ENCODE measurements around the gene TMIE. TPM values are rescaled to one million over a fixed set of nuclear protein-coding genes. Genes with fewer than 3 reads are reported as not detected.

TMIE gene
- total and polyA plus RNA-seq, 2 of the 4 experiments (the other 2 are of a cell fraction): 0.12 TPM; not detected in 1

GRCh38 chr3:46713050-46713897, 12.1 kb downstream of the TMIE start:
- intact Hi-C loops (cut with micrococcal nuclease) (no loop called here), dilution Hi-C loops (cut with HindIII; ENCODE audit: low sequenced_read_pairs, unreplicated experiment) (no loop called here), in situ Hi-C loops (cut with MboI; ENCODE audit: low sequenced_read_pairs) (loop anchor here (25.0 kb wide), 1 partner anchor 649 kb away; no protein-coding TSS in a partner anchor)
- Histone ChIP-seq H2BK5ac (ENCODE audit: low read depth, low read length, poor library complexity, severe bottlenecking) (no peak overlapping the region), H2BK20ac (ENCODE audit: low read depth, low read length) (no peak overlapping the region), H4K91ac (ENCODE audit: insufficient read depth, low read depth, low read length) (no peak overlapping the region), H2BK15ac (ENCODE audit: low read depth, low read length) (no peak overlapping the region), H2AK9ac (replicated peaks; ENCODE audit: low read depth, low read length, poor library complexity) (no peak overlapping the region), H3K27me3 (ENCODE audit: control insufficient read depth, insufficient read depth, low read length) (peaks cover 40% of the 10 kb centered on the region), H3K36me3 (ENCODE audit: control insufficient read depth, insufficient read depth, low read length) (no peaks in the 10 kb centered on the region), H3K4me1 (ENCODE audit: control insufficient read depth, insufficient read depth, low read length) (no peaks in the 10 kb centered on the region), H4K20me1 (ENCODE audit: insufficient read depth, low read length) (no peaks in the 10 kb centered on the region), H2BK120ac (ENCODE audit: low read depth, low read length) (no peak overlapping the region), H2AFZ (replicated peaks; ENCODE audit: low read length, poor library complexity) (peak overlapping the region; percentile 44), H2AK5ac (ENCODE audit: low read depth, low read length) (no peak overlapping the region), H3K18ac (ENCODE audit: low read depth, low read length) (no peak overlapping the region), H3K56ac (ENCODE audit: extremely low read depth, insufficient read depth, low read length) (no peak overlapping the region), H3K9me1 (ENCODE audit: insufficient read depth, low read length) (no peaks in the 10 kb centered on the region), H3K14ac (replicated peaks; ENCODE audit: low read depth, low read length) (no peak overlapping the region), H3K9ac (ENCODE audit: low read depth, low read length) (no peak overlapping the region), H3K27ac (ENCODE audit: insufficient read depth, low read length) (no peak overlapping the region), H4K8ac (ENCODE audit: low read depth in 2 of 2, low read length in 2 of 2) (no peak overlapping the region), H4K5ac (ENCODE audit: low read depth, low read length) (no peak overlapping the region), H3K9me3 (ENCODE audit: control insufficient read depth, insufficient read depth, low read length) (no peaks in the 10 kb centered on the region), H3K4ac (ENCODE audit: low read depth, low read length) (no peak overlapping the region), H3K79me1 (ENCODE audit: low read depth in 1 of 2, low read length in 2 of 2) (no peaks in the 10 kb centered on the region), H3K4me2 (ENCODE audit: low read depth, low read length) (no peak overlapping the region), H3K4me3 (ENCODE audit: insufficient read depth, low read depth, low read length) (no peak overlapping the region), H3K23ac (ENCODE audit: low read depth, low read length) (no peak overlapping the region)
- no TSS peak for BruUV-seq (replicated peaks)
- WGBS, 2 experiments (ENCODE audit: extremely low coverage in 2 of 2, insufficient read length in 1 of 2): 88% methylated on average over 3 of the region's 14 CpGs; no CpG with 5 or more reads in 1 of the 2 experiments
- POLR2A ChIA-PET (ENCODE audit: unreplicated experiment): no interaction called here
- TF ChIP-seq MAFK (IDR thresholded peaks at IDR 0.05; ENCODE audit: low read depth, low read length): no peak
- TF ChIP-seq CHD1 (IDR thresholded peaks at IDR 0.05; ENCODE audit: low read depth, low read length): no peak
- no peak for TF ChIP-seq RFX5 (IDR thresholded peaks at IDR 0.05; ENCODE audit: low read depth, low read length)
- no peak for TF ChIP-seq RCOR1 (IDR thresholded peaks at IDR 0.05; ENCODE audit: insufficient replicate concordance, low read length)
- TF ChIP-seq ELK1 (IDR thresholded peaks at IDR 0.05; ENCODE audit: borderline replicate concordance, low read depth, low read length): no peak
- no peak for TF ChIP-seq RAD21 (IDR thresholded peaks at IDR 0.05; ENCODE audit: low read length)
- no peak for TF ChIP-seq BHLHE40 (IDR thresholded peaks at IDR 0.05; ENCODE audit: low read depth, low read length)
- no peak for TF ChIP-seq NFE2L2 (IDR thresholded peaks at IDR 0.05; ENCODE audit: low read depth, low read length)
- TF ChIP-seq CTCF (conservative IDR thresholded peaks at IDR 0.05; ENCODE audit: low read depth, low read length): no peak
- TF ChIP-seq POLR2A (IDR thresholded peaks at IDR 0.05; ENCODE audit: low read depth, low read length): no peak
- TF ChIP-seq SMC3 (IDR thresholded peaks at IDR 0.05; ENCODE audit: low read depth, low read length): no peak
- TF ChIP-seq MXI1 (IDR thresholded peaks at IDR 0.05; ENCODE audit: borderline replicate concordance, low read depth, low read length): no peak
- CTCF ChIA-PET: no interaction called here
- DNase-seq (no peak), ATAC-seq (ENCODE audit: low read depth) (no peak)

Data from IMR-90 (cell line).